NCI-H69 (cell line): ENCODE measurements around the gene IGSF3.

Source experiments
- DNase-seq: peaks from one replicate; lab custom pipeline; 2025; lab: John Stamatoyannopoulos, UW

Gene IGSF3

DNA sequence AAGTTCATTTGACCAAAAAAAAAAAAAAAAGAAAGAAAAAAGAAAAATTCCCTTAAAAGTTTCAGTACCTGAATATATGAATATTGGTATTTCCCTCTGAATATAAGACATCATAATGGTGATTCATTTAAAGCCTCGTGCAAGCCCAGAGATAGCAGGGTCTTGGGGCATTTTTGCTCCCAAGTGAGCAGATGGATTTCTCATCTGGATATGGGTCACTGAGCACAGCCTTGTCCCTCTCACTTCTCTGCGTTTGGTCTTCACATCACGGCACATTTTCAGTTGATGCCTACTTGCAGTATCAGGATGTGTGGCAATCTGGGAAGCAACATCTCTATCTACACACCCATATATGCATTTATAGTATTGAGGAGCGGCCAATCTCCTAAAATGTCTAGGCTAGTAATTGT is 109.4 kb downstream of the IGSF3 start:
- DNase-seq, result no peak

GRCh38 chr1:116557323-116557878 is 110.1 kb downstream of the IGSF3 start:
- no peak for DNase-seq

GRCh38 chr1:116556289-116557006 is 111.1 kb downstream of the IGSF3 start:
- peak; percentile 20 for DNase-seq

- no peak for DNase-seq
Measured at GRCh38 chr1:116554924-116555323, 112.6 kb downstream of the IGSF3 start.

DNA sequence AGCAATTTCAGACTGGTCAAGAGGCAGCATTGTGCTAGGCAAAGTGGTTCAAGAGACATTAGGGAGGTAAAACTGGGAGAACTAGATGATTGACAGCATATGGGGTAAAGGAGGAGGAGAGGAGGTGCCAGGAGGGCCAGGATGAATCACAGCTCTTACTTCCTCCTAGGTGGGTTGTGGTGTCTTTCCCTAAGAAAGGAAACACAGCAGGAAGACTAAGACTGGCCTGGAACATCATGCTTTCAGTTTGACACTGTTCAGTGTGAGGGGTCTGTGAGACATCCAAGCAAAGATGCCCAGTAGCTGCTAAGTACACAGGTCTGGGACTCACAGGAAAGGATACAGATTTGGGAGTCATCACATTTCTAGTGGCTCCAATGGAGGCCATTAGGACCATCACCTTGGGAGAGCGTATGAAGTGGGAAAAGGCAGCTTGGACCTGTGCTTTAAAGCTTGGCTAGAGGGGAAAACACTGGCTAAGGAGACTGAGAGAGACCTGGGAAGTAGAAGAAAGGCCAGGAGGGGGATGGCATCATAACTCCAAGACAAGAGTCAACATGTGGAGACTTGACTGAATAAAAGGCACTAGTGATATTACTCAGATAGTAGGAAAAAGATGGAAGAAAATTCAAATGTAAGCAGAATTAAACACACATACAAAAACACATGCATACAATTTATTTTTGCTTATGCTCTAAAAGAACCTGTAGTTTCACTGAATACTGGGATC is 114.0 kb downstream of the IGSF3 start:
- peak; percentile 17 for DNase-seq

DNA sequence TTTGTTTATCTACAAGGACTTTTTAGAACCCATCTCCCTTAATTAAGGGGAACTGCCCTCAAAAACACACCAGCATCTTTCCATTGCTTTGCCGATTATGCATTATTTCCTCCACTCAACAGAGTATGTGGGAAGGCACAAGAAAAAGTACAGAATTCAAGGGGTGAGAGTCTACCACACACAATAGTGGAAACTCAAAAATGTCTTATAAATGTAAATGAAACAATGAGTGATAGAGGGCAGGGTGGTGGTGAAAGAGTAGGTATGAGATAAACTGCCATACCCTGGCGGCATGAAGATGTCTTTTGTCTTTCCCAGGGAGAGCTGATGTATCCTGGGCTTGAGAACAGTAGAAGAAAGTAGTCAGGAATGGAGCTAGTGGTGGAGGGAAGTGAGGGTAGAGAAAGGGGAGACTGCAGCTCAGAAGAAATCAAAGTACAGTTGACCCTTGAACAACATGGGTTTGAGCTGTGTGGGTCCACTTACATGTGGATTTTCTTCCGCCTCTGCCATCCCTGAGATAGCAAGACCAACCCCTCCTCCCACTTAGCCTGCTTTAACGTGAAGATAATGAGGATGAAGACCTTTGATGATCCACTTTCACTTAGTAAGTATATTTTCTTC is 121.1 kb downstream of the IGSF3 start:
- DNase-seq, result no peak

- DNase-seq, result no peak
Measured at GRCh38 chr1:116545359-116545705, 122.2 kb downstream of the IGSF3 start.

DNA sequence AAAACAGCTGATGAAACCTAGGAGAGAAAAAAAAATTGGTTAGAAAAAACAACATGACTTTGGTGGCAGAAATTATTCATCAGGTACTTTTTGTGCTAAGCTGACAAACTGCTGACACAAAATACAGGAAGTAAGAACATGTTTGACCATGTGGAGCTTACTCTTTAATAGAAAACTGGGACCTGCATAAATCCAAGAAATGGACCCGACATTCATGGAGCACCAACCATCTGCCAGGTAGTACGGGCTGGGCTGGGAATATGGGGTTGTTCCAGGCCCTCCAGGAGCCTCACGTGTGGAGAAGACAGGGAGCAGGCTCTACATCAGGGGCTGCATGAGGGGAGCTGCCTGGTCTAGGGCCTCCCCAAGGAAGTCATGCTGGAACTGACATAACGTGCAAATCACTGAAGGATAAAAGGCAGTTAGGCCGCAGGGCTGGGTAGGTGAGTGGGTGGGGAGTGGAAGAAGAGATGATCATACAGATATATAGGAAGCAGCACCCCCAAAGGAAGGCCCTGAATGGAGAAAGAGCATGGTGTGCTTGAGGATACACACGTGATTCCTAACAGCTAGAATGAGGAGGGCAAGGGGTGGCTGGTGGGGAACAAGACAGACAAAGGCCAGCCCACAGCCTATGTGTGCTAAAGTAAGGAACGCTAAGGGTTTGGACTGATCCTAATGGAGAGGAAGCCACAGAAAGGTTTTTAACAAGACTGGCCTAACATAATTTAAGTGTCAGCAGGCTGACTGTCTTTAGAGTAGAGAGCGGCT is 122.8 kb downstream of the IGSF3 start:
- DNase-seq, result no peak

DNA sequence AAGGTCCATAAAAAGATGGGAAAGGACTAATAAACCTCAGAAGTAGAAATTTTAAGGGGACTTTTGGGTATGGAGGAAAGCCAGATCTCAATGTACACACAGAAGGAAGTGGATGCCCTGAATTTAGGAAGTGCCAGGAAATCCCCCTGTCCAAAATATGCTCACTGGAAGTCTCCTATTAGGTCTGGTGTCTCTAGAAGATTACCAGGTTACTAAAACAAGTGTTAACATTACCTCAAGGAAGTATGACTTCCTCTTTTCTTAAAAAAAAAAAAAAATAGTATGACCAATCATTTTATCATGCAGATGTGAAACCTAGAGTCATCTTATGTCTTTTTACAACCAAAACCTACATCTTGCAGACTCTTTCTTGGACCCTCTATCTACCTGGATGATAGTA is 127.4 kb downstream of the IGSF3 start:
- no peak for DNase-seq

DNA sequence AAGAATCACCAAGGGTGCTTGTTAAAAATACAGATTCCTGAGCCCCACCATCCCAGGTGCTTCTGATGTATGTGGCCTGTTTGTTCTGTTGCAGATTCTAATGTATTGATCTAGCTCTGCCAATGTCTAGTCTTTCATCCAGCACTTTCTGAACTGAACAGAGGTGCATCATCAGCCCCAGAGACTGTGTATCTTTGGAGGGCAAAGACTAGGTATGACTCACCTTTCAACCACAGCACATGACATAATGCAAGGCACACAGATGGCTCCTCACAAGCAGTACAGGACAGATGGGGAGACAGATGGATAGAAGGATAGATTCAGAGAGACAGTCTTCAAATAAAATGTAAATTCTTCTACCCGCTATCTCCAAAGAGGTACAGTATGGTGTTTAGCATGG is 129.0 kb downstream of the IGSF3 start:
- DNase-seq, result peak; percentile 82

DNA sequence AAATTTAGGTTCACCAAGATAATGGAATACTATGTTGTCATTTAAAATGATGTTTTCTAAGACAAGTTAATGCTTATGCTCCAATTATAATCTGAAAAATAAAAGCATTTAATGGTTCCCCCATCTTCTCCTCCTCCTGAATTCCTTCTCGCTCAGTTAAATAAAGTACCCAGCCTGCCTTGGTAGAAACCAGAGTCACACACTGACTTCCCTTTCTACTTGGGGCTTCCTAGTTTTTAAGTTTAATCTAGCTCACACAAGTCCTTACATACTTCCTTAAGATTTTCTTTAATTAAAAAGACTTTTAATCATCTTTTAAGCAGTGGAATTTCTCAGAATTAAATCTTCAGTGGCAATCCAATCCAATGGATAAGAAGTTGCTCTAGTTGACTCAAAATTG is 129.6 kb downstream of the IGSF3 start:
- peak; percentile 19 for DNase-seq

DNA sequence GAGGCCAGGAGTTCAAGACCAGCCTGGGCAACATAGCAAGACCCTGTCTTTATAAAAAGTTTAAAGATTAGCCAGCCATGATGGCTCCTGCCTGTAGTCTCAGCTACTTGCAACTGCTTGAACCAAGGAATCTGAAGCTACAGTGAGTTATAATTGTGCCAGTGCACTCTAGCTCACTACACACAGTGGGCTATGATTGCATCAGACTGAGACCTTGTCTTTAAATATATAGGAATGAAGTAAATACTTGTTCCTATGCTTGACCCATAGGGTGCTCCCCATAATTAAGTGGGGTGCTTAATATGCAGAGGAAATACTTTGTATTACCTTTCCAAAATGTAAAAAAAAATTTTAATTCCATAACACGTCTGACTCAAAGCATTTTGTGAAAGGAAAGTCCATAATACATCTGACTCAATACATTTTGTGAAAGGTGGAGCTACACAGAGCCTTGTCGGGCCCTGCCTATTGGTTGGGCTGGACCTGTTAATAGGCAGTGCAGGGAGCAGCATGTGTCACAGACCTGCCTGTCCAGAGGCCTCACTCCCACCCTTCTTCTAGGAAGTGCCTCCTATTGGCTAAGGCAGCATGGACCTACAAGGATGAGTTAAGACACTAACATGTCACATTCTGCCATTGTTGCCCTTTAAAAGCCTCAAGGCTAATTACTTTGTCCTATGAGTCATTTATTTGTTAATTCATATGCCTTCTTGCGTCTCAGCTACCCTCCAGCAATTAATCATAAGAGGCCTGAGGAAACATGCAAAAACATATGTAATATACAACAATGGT is 130.3 kb downstream of the IGSF3 start:
- peak; percentile 77 for DNase-seq

DNA sequence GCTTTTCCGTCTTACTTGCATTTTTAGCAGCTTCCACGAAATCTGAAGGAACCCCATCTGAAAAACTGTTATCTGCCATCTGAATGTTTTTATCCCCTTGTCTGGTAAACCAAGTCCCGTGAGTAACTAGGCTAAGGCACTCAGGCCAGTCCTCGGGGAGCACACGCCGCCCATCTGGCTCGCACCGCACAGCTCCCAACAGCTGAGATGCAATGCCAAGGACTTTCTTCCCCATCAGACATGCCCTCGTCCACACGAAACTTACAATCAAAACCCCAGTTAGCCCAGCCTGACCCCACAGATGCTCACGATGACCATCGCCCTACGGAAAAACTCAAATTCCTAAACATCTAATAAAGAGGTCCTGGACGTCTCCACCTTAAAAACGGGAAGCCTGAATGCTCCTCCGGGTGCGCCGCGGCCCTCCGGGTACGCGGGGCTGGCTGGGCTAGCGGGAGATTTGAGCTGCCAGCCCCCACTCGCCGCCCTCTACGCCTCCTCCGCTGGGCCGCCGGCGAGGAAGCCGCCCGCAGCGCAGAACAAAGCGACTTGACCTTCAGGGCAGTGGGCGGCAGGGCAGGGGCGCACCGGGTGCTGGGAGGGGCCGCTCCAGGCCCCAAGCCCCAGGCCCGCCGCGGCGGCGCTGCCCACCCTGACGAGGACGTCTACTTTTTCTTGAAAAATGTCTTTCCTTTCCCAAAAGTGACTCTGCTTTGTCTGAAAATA is 133.4 kb downstream of the IGSF3 start:
- DNase-seq, result no peak

GRCh38 chr1:116533429-116533820 is 134.1 kb downstream of the IGSF3 start:
- no peak for DNase-seq

GRCh38 chr1:116532671-116533428 is 134.7 kb downstream of the IGSF3 start:
- DNase-seq, result no peak

- no peak for DNase-seq
Measured at GRCh38 chr1:116531917-116532316, 135.6 kb downstream of the IGSF3 start.

- no peak for DNase-seq
Measured at GRCh38 chr1:116529681-116530080, 137.9 kb downstream of the IGSF3 start.

- DNase-seq, result no peak
Measured at GRCh38 chr1:116529199-116529631, 138.3 kb downstream of the IGSF3 start.

DNA sequence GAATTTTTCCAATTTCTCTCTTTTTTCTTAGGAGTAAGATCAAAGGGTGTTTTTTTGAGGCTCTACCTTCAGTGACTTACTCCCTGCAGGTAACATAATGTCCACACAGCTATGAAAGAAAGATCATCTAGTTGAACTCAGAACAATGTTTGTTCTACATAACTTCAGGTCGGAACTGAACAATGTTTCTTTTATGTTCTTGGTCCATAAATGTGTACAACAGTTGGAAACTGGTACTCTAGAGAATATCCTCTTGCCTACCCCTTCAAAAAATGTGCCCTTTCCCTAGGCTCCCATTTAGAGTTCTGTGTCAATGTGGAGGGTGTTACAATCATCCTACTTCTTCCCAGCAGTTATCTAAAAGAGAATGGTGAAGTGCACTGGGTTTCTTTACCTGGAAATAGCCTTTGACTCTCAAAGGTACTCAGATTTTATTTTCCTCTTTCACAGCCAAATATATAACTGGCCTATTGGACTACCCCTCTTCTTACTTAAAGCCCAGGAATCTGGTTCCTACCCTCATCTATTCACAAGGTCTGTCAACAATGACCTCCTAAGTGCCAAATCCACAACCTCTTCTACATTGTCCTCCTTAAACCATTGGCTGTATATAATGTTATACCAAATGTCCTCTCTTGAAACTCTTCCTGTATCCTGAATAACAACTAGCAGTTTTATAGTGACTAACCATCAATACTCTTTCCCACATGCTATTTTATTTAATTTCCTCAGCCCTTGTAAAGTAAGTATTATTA is 139.0 kb downstream of the IGSF3 start:
- DNase-seq, result no peak
